Upper lobe of left lung (tissue), 6 donors: Measurements from ENCODE around the gene TRPM5. TPM values are rescaled to one million over a fixed set of nuclear protein-coding genes. Genes with fewer than 3 reads are reported as not detected.

Experiments
- ATAC-seq, 2 donors: fragments of 200-7000 bp; cut with Tn5 transposase; one replicate each; pipeline ENCODE4 v1.9.1; 2022; ENCODE audit warnings: mild to moderate bottlenecking in 2 of 2, moderate library complexity in 2 of 2; ENCODE audit not compliant: low FRiP score in 2 of 2
- DNase-seq, 2 donors: peaks; one replicate each; pipeline ENCODE4 v3.0.0-alpha.2; 2019 to 2020
- H3K27ac ChIP-seq, 4 donors: fragments of 200-600 bp; sonication (generic); one replicate each; pipeline ENCODE4 v1.5.1; 2016 to 2019
- H3K27me3 ChIP-seq, 4 donors: fragments of 200-600 bp; sonication (generic); one replicate each; pipeline ENCODE4 v1.5.1; 2017 to 2019
- H3K36me3 ChIP-seq, 4 donors: fragments of 200-600 bp; sonication (generic); one replicate each; pipeline ENCODE4 v1.5.1; 2016 to 2019
- H3K4me1 ChIP-seq, 4 donors: fragments of 200-600 bp; sonication (generic); one replicate each; pipeline ENCODE4 v1.5.1; 2018 to 2019
- H3K4me3 ChIP-seq, 4 donors: fragments of 200-600 bp; sonication (generic); one replicate each; pipeline ENCODE4 v1.5.1; 2017 to 2019; ENCODE audit warnings: mild to moderate bottlenecking in 2 of 4, moderate library complexity in 1 of 4
- H3K9me3 ChIP-seq, 4 donors: fragments of 200-600 bp; sonication (generic); one replicate each; pipeline ENCODE4 v1.5.1; 2018 to 2019
- EP300 ChIP-seq, 4 donors: sonication (generic); formaldehyde crosslinking; IDR thresholded peaks; one replicate each; pipeline ENCODE4 v1.5.1; 2017; ENCODE audit warnings: antibody characterized with exemption in 4 of 4, control low read depth in 2 of 4
- POLR2A ChIP-seq, 4 donors: fragments of 450-650 bp; IDR thresholded peaks; one replicate each; pipeline ENCODE4 v1.5.1; 2016 to 2017; ENCODE audit warnings: antibody characterized with exemption in 4 of 4, mild to moderate bottlenecking in 2 of 4
- POLR2AphosphoS5 ChIP-seq, 2 donors: sonication (generic); formaldehyde crosslinking; IDR thresholded peaks; one replicate each; pipeline ENCODE4 v1.5.1; 2017; ENCODE audit warnings: antibody characterized with exemption in 2 of 2
- WGBS, 2 donors: methylation state at CpG; one replicate each; pipeline ENCODE4 v1.1.5; 2017 to 2018; 5-methylcytosine and 5-hydroxymethylcytosine counted together
- total RNA-seq, 6 donors: library from RNA; depleted of rRNA in 4 of 6; stranded (reverse); fragments of >200 nt in 4 of 6; gene quantifications; one replicate each; pipeline versions ENCODE4 v1.1.0 to v1.2.1, GENCODE V29; 2016 to 2021
- TF ChIP-seq, protein P1 (sequence below), 6 experiments: fragments of 450-650 bp in 4 of 6; fragments of 200-600 bp in 2 of 6; sonication (generic) in 2 of 6; IDR thresholded peaks; one replicate each; pipeline ENCODE4 v1.5.1; 2016 to 2019; ENCODE audit warnings: antibody characterized with exemption in 6 of 6
- donor health status: DM: no; HTN: no; CAD: no; lungs with moderate emphysema.
- donor health status: DM: no; HTN: yes; CAD: no; lungs with severe emphysema.

TRPM5 gene
- total RNA-seq, 6 donors from 2014 or later: not detected

DNA sequence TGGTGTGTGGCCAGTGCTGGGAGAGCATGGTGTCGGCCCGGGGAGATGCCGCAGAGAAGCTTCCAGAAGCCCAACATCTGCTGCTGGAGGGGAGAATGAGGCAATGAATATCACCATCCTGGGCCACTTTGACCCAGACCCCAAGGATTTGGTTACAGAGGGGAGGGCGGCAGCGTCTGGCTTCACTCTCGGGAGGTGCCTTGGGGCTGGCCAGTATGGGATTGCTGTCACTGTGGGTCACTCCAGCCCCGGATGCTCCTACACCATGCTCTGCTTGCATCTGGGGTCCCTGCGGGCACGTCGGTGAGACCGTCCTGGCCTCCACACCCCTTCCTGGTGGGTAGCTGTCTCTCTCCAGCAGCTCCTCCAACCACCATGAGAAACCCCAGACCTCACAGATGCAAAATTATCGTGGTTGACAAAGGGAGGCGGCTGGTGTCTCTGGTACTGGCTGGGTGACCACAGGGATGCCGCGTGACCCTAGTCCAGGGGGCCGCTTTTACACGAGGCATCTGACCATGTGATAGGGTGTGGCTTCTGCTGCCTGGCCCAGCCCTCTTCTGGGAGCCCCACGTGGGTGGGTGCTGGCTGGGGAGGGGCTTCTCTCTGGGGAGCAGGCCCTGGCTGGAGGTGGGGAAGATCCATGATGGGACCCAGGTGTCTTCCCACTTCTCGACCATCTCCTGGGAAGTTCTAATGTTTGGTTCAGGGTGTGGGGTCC lies 6.2 kb upstream of the TRPM5 start:
- TF ChIP-seq POLR2A (IDR thresholded peaks at IDR 0.05) (no peak), EP300 (IDR thresholded peaks at IDR 0.05) (no peak), POLR2AphosphoS5 (IDR thresholded peaks at IDR 0.05) (no peak)
- TF ChIP-seq, protein P1, sequence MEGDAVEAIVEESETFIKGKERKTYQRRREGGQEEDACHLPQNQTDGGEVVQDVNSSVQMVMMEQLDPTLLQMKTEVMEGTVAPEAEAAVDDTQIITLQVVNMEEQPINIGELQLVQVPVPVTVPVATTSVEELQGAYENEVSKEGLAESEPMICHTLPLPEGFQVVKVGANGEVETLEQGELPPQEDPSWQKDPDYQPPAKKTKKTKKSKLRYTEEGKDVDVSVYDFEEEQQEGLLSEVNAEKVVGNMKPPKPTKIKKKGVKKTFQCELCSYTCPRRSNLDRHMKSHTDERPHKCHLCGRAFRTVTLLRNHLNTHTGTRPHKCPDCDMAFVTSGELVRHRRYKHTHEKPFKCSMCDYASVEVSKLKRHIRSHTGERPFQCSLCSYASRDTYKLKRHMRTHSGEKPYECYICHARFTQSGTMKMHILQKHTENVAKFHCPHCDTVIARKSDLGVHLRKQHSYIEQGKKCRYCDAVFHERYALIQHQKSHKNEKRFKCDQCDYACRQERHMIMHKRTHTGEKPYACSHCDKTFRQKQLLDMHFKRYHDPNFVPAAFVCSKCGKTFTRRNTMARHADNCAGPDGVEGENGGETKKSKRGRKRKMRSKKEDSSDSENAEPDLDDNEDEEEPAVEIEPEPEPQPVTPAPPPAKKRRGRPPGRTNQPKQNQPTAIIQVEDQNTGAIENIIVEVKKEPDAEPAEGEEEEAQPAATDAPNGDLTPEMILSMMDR (IDR thresholded peaks at IDR 0.05): no peak
- Histone ChIP-seq H3K27ac (no peak overlapping the region), H3K4me3 (no peak overlapping the region), H3K4me1 (peaks cover 25 to 30% (median 27%) of the 10 kb centered on the region in 4 donors), H3K36me3 (no peaks in the 10 kb centered on the region), H3K9me3 (no peaks in the 10 kb centered on the region), H3K27me3 (no peaks in the 10 kb centered on the region)
- DNase-seq (no peak), ATAC-seq (no peak)
- WGBS, 2 donors: 79 to 87% methylated on average over 6 to 19 of the region's 19 CpGs

DNA sequence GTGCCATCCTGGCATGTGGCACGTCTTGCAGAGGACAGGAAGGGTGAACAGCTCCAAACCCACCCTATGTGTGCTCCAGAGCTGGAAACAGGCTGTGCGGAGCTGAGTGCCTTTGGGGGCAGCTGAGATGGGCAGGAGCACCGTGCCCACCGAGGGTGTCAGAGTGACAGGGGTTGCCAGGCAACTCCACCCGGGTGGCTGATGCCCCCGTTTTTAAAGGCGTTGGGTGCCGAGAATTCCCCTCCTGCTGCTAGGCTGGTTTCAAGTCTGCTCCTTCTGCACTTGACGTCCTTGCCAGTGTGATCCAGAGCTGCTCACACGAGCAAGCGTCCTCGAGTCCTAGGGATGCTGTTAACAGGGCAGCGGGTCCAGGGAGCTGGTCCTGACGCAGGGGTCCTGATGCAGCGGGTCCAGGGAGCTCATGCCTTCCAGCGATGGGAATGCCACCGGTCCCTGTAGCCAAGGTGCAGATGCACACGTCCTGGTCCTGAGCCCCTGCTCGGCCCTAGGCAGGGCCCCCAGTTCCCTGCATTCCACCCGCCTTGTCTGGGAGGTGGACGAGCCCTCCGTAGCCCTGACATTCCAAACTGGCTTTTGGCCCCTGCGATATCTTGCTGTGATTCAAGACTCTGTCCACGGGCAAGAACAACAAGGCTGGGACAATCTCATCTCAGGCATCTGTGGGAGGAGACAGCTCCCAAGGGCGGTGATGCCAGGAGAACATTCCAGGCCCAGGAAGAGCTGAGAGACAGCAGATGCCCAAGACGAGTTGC lies 5.4 kb upstream of the TRPM5 start:
- 87 to 90% methylated on average over 8 to 20 of the region's 26 CpGs for WGBS, 2 donors
- Histone ChIP-seq H3K27me3 (no peaks in the 10 kb centered on the region), H3K4me3 (no peak overlapping the region)

DNA sequence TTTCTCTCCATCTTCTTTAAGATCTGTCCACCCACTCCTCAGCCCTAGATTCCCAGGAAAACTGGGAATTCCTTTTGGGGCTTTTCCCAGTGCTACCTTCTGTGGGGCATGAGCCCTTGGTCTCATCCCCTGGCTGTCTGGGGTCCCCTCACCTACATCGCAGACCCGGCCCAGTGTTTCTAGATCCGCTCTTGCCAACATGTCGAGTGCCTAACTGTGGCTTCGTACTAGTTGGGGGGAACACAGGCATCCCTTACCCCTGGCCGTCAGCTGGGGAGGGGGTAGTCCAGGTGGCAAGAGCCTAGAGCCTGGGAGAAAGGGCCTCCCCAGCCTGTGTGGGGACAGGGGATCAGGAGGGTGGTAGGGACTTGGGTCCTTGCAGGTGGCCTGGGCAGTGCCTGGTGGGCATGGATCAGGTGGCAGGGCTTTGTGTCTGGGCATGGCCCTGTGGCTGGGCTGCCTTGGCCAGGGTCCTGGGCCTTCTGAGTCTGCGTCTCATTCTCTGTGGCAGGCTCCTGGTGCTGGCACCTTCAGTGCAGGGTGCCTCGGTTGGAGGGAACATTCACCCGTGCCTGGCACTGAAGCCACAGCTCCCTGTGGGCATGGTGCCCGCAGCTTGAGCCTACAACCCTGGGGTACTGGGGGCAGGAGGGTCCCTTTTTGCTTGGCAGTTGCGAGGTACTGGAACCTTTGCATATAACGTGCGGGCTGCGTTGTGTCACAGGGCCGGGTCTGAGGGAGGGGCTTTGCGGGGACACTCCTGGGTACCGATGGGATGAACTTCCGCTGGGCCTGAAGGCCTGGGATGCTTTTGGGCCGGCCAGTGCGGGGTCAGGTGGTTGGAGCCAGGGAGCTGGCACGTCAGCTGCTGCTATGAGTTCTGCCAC lies 4.6 kb upstream of the TRPM5 start:
- no peak for ATAC-seq
- no peaks in the 10 kb centered on the region for H3K27me3 ChIP-seq
- TF ChIP-seq POLR2AphosphoS5 (IDR thresholded peaks at IDR 0.05): no peak
- H3K27ac ChIP-seq: no peak overlapping the region
- DNase-seq: no peak
- H3K4me1 ChIP-seq: peaks cover 25 to 39% (median 31%) of the 10 kb centered on the region in 4 donors
- 95 to 100% methylated on average over 6 to 21 of the region's 21 CpGs for WGBS, 2 donors
- H3K36me3 ChIP-seq: no peaks in the 10 kb centered on the region
- no peak overlapping the region for H3K4me3 ChIP-seq
- no peaks in the 10 kb centered on the region for H3K9me3 ChIP-seq

More for the DNA sequence above, 5.4 kb upstream of the TRPM5 start:
- no peak for DNase-seq
- TF ChIP-seq EP300 (IDR thresholded peaks at IDR 0.05): no peak
- TF ChIP-seq POLR2A (IDR thresholded peaks at IDR 0.05): no peak
- no peak for TF ChIP-seq POLR2AphosphoS5 (IDR thresholded peaks at IDR 0.05)
- TF ChIP-seq, protein P1 (IDR thresholded peaks at IDR 0.05): no peak
- ATAC-seq: no peak
- no peaks in the 10 kb centered on the region for H3K9me3 ChIP-seq
- no peaks in the 10 kb centered on the region for H3K36me3 ChIP-seq
- H3K4me1 ChIP-seq: peaks cover 25 to 33% (median 29%) of the 10 kb centered on the region in 4 donors
- no peak overlapping the region for H3K27ac ChIP-seq

DNA sequence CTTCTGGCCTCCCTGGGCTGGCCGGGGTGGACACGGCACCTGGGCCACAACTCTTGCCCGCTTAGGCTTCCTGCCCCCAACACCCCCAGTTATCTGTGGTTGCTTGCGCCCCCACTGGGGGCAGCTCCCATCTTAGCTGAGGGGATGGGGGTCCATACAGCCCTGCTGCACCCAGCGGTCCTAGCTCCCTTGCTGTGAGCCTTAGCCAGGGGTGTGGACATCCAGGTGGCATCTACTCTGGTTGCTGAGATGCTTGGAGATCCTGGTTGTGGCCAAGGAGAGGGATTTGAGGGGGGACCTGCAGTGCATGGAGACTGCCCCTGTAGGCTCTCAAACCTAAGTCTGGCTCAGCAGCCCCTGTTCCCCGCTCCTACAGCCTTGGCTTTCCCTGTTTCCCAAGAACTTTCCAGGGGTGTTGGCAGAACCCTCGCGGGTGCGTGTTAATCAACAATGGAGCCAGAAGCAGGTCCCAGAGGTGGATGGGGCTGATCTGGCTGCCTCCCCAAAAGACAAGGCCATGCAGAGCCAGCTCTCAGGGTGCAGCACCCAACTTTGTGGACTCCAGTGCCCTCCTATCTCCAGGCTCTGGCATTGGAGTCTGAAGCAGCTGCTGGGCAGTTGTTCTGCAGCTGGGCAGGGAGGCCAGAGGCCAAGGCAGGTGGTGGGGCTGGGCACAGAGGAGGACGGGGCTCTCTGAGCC lies 3.8 kb upstream of the TRPM5 start:
- Histone ChIP-seq H3K27me3 (no peaks in the 10 kb centered on the region), H3K4me1 (peaks cover 25 to 46% (median 31%) of the 10 kb centered on the region in 4 donors), H3K36me3 (no peaks in the 10 kb centered on the region), H3K9me3 (no peaks in the 10 kb centered on the region), H3K27ac (peak overlapping the region in 3 of 4 donors; percentile 72 to 87 (median 79)), H3K4me3 (no peak overlapping the region)
- 72 to 79% methylated on average over 6 to 10 of the region's 10 CpGs for WGBS, 2 donors
- DNase-seq (no peak), ATAC-seq (no peak)
- TF ChIP-seq, protein P1 (IDR thresholded peaks at IDR 0.05): no peak
- TF ChIP-seq POLR2AphosphoS5 (IDR thresholded peaks at IDR 0.05) (no peak), POLR2A (IDR thresholded peaks at IDR 0.05) (no peak), EP300 (IDR thresholded peaks at IDR 0.05) (no peak)
